SIG-M5 treated with dmso at 0.1 percent for 504 hours (cell line): Measurements from ENCODE around the gene FAM107B.

ENCODE experiments used
- DNase-seq: peaks from one replicate; lab custom pipeline; 2025; ENCODE audit not compliant: unreplicated experiment; lab: John Stamatoyannopoulos, UW

Gene FAM107B

GRCh38 chr10:14540611-14541010 lies 234.1 kb downstream of the FAM107B start:
- DNase-seq = no peak

GRCh38 chr10:14540062-14540461 lies 234.6 kb downstream of the FAM107B start:
- no peak for DNase-seq

- no peak for DNase-seq
Measured at GRCh38 chr10:14539176-14539575, 235.5 kb downstream of the FAM107B start.

GRCh38 chr10:14536241-14537213 lies 238.2 kb downstream of the FAM107B start:
- no peak for DNase-seq

GRCh38 chr10:14535457-14536130 lies 239.1 kb downstream of the FAM107B start:
- no peak for DNase-seq

- no peak for DNase-seq
Measured at GRCh38 chr10:14534152-14534551, 240.5 kb downstream of the FAM107B start.

- no peak for DNase-seq
Measured at GRCh38 chr10:14533295-14533694, 241.4 kb downstream of the FAM107B start.

GRCh38 chr10:14532473-14533251 lies 242.0 kb downstream of the FAM107B start:
- DNase-seq = no peak

GRCh38 chr10:14531974-14532373 lies 242.7 kb downstream of the FAM107B start:
- DNase-seq = no peak

- DNase-seq = no peak
Measured at GRCh38 chr10:14530465-14530864, 244.2 kb downstream of the FAM107B start.

- DNase-seq = no peak
Measured at GRCh38 chr10:14529351-14529750, 245.3 kb downstream of the FAM107B start.

GRCh38 chr10:14528450-14528849 lies 246.2 kb downstream of the FAM107B start:
- DNase-seq = no peak

GRCh38 chr10:14527915-14528314 lies 246.8 kb downstream of the FAM107B start:
- no peak for DNase-seq

- DNase-seq = no peak
Measured at GRCh38 chr10:14527134-14527844, 247.4 kb downstream of the FAM107B start.

- no peak for DNase-seq
Measured at GRCh38 chr10:14526326-14526725, 248.4 kb downstream of the FAM107B start.

GRCh38 chr10:14524691-14525324 lies 249.9 kb downstream of the FAM107B start:
- DNase-seq = no peak

GRCh38 chr10:14523286-14523685 lies 251.4 kb downstream of the FAM107B start:
- DNase-seq = no peak

GRCh38 chr10:14519785-14520184 lies 254.9 kb downstream of the FAM107B start:
- DNase-seq = no peak

- no peak for DNase-seq
Measured at GRCh38 chr10:14518149-14518548, 256.5 kb downstream of the FAM107B start.

GRCh38 chr10:14513123-14513522 lies 261.6 kb downstream of the FAM107B start:
- DNase-seq = no peak
